Lower leg skin (tissue), 3 donors: Measurements from ENCODE around the gene GABARAPL2.

Experiments
- CTCF ChIP-seq, 3 donors: fragments of 450-650 bp; IDR thresholded peaks; one replicate each; pipeline ENCODE4 v1.5.1; 2016; ENCODE audit warnings: antibody characterized with exemption in 3 of 3, mild to moderate bottlenecking in 3 of 3, moderate library complexity in 2 of 3
- POLR2A ChIP-seq, 2 donors: fragments of 450-650 bp; IDR thresholded peaks; one replicate each; pipeline ENCODE4 v1.6.1; 2016 to 2017; ENCODE audit warnings: antibody characterized with exemption in 2 of 2, mild to moderate bottlenecking in 1 of 2, moderate library complexity in 1 of 2

GRCh38 chr16:75606507-75606906, 40.3 kb downstream of the GABARAPL2 start:
- TF ChIP-seq CTCF (IDR thresholded peaks at IDR 0.05) (no peak), POLR2A (IDR thresholded peaks at IDR 0.05) (no peak)
